Stimulated activated naive CD4-positive, alpha-beta T cell (primary cell): ENCODE results near the gene CTSC.

Experiments
- DNase-seq, 6 experiments: peaks; one replicate each; lab custom pipeline; 2025; lab: John Stamatoyannopoulos, UW

CTSC gene

DNA sequence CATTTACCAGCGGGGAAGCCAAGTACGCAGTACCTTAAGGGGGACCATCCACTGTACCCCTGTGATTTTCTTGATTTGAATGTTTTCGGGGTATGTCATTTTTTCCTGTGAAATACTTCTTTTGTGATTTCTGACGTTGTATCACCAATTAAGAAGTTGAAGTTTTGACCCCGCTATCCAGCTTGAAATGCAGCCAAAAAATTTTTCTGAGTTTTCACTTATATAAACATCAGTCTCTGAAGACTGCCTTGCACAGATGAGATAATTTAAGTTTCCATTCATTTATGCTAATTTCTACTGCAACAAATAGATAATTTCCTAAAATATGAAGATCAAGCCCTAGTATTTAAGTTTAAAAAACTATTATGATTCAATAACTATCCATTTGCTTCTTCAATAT is 20.0 kb downstream of the CTSC start:
- DNase-seq, result no peak

- DNase-seq, result no peak
Observed at GRCh38 chr11:88315981-88316441, 21.5 kb downstream of the CTSC start.

DNA sequence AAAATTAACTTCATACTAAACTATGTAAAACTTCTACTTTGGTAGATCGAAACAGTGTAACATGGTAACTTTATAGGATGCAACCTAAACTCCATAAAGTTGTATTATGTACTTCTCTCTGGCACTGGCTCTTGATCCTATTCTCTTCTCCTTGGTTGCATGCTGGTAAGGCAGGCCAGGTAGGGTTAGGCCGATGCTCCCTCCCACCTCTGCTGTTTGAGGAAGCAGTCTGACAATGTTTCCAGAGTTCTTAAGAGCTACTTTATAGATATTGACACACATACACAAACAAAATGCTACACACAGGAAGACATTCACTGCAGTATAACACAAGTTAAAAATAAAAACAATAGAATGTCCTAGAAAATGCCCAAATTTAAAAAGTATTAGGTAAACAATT is 22.5 kb downstream of the CTSC start:
- DNase-seq, result no peak

GRCh38 chr11:88313441-88313840 is 24.1 kb downstream of the CTSC start:
- no peak for DNase-seq

DNA sequence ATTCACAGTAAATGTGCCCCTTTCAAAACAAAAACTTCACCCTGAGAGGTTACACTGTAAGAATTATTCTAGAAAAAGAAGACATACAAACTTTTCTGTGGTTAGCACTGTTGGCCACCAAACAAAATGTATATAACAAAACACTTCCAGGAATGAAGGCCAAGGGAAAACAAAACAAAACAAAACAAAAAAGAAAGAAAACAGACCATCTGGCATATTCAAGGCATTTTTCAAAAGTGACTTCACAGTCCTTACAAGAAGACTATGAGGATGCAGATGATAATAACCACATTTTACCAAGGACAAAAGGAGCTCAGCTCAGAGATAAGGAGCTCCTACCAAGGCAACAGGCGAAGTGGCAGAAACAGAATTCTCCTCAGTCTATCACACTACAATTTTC is 24.9 kb downstream of the CTSC start:
- no peak for DNase-seq

DNA sequence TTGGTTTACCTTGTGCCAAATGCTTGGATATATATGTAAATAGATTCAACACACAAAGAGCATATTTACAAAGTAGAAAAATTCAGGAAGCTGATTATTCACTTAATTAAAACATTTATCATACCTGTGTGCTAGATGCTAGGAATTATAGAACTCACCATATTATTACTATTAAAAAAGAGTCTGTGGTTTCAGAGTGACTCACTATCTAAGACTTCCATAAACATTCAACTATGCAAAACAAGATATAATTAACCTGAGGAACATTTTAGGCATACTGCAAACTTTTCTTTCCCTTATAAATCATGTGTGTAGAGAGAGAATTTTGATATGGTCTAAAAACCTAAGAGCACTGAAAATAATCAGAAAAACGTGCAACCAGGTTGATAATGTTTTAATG is 27.3 kb downstream of the CTSC start:
- DNase-seq, result no peak

GRCh38 chr11:88308576-88308975 is 29.0 kb downstream of the CTSC start:
- no peak for DNase-seq

- no peak for DNase-seq
Observed at GRCh38 chr11:88307749-88308425, 29.6 kb downstream of the CTSC start.

- DNase-seq, result no peak
Observed at GRCh38 chr11:88306785-88307184, 30.8 kb downstream of the CTSC start.

GRCh38 chr11:88305430-88305829 is 32.1 kb downstream of the CTSC start:
- DNase-seq, result no peak

- DNase-seq, result no peak
Observed at GRCh38 chr11:88304352-88304751, 33.2 kb downstream of the CTSC start.

DNA sequence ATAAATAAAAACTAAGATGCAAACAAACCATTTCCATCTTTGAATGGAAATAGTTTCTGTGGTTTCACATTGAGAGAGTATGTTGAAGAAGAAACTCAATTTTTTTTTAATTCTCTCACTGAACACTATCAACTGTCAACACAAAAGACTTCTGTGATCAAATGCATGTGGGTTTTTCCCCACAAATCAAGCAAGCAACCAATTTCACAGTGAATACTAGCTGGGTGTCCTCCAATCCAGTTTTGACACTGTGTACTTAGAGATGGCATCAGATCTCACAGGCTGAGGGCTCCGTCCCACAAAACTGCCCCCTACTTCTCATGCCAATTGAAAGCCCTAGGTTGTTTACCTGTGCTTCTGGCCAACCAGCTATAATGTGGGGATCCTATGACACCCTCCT is 34.5 kb downstream of the CTSC start:
- no peak for DNase-seq

GRCh38 chr11:88301488-88302140 is 35.9 kb downstream of the CTSC start:
- no peak for DNase-seq

DNA sequence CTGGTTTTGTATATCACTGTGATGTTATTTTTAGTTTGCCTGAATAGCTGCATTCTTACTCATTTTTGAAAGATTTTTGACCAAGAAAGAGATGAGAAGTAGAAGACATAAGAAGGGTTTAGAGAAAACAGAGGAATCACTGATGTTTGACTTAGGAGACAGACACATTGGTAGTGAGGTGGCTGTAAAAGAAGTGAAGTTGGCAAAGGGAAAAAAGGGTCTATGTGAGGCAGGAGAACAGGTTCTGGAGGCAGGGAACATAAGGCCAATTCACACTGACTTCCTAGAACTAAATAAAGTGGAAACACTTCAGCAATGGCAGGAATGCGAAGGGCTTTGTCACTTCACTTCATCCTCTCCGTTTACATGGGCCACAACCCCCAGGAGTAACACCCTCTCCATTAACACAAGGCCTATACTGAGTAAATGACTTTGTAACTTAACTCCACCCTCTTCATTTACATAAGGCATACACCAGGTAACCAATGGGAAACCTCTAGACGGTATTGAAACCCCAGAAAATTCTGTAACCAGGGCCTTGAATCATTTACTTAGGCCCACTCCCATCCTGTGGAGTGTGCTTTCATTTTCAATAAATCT is 36.5 kb downstream of the CTSC start:
- no peak for DNase-seq

GRCh38 chr11:88297863-88298262 is 39.7 kb downstream of the CTSC start:
- DNase-seq, result no peak

DNA sequence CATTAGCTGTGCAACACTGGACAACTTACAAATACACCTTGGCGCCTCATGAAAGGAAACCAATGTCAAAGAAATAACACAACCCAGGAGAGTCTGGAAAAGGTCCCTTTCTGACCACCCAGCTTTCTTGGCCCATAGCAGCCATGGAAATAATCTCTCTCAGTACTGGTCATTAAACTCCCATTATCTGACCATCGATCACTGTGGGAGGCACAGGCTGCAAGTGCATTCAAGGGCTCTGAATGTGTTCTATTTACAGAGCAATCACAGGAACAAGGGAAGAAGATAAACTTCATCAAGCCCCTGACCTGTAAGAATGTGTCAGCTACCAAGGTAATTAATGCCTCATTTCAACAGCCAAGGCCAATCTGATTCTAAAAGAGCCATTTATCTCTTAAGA is 40.1 kb downstream of the CTSC start:
- DNase-seq, result no peak

- no peak for DNase-seq
Observed at GRCh38 chr11:88295028-88295427, 42.5 kb downstream of the CTSC start.

DNA sequence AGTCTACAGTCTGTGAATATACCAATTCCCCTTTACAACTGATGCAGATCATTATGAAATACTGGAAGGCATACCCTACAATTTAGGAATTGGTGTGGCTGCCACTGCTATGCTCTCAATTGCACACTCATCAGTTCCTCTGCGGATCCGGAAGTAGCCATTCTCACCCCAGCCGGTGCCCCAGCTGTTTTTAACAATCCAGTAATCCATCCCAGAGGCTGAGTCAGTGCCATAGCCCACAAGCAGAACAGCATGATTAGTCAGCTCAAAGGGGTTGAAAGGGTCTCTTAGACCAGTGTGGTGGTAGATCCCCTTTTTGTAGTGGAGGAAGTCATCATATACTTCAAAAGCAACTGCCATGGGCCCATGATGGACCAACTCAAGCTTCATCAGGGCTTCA is 43.6 kb downstream of the CTSC start:
- DNase-seq, result no peak

DNA sequence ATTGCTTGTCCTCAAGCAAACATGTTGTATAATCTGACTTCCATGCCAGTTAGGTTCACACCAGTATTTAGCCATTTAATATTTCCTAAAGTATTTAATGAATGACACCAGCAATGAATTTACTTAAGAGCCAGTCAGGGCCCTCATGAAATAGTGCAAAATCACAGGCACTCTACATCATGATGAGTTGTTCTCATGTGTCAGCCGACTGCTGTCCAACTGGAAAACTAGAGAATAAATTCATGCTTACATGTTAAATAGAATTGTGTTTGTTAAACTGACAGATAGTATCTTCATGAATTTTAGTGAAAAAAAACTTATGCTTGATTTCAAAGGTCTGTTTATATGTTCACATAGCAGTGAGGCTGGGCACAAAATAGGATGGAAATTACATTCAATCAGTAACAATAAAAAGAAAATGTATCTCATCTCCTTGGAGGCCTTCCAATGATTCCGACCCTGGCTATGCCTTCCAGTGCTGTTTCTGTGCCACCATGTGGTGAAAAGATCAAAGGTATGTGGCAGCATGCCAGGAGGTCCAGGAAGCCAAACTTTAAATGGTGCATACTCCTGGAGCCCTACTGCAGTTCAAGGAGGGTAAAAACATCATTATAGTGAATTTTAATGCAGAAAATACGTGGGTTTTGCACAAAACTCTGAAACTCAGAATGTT is 45.2 kb downstream of the CTSC start:
- DNase-seq, result no peak

DNA sequence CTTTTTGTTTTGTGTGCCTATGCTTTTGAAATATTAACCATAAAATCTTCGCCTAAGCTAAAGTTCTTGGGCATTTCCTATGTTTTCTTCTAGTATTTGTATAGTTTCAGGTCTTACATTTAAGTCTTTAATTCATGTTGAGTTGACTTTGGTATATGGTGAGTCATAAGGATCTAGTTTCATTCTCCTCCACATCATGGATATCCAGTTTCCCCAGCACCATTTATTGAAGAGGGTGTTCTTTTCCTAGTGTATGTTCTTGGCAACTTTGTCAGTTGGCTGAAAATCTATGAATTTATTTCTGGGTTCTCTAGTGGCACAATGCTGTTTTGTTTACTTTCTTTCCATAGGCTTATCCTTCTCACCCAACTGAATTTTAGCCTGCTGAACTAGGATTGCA is 49.0 kb downstream of the CTSC start:
- DNase-seq, result no peak

GRCh38 chr11:88284336-88285050 is 53.0 kb downstream of the CTSC start:
- no peak for DNase-seq
